Adrenal gland (tissue), 5 donors: ENCODE data around the gene OR6N1.

Experiments used
- CTCF ChIP-seq, 6 experiments: fragments of 450-650 bp in 4 of 6; fragments of 200-600 bp in 2 of 6; sonication (generic) in 1 of 6; IDR thresholded peaks; 1 replicate in 5 of 6; 2 replicates in 1 of 6; pipeline versions ENCODE4 v1.5.1 to v1.8.0; 2016 to 2021; ENCODE audit warnings: antibody characterized with exemption in 6 of 6, mild to moderate bottlenecking in 2 of 6, moderate library complexity in 1 of 6
- POLR2A ChIP-seq, 2 donors: fragments of 450-650 bp; IDR thresholded peaks; one replicate each; pipeline ENCODE4 v1.6.1; 2017; ENCODE audit warnings: antibody characterized with exemption in 2 of 2, mild to moderate bottlenecking in 2 of 2, moderate library complexity in 1 of 2
- donor health status: DM: no; HTN: no; CAD: no.

GRCh38 chr1:158720620-158721019 is 51.4 kb downstream of the OR6N1 start, which contains the start of gene OR6K3:
- TF ChIP-seq POLR2A (IDR thresholded peaks at IDR 0.05) (no peak), CTCF (IDR thresholded peaks at IDR 0.05) (no peak)
